HUES6 (cell line): Measurements from ENCODE around the gene DDX21.

ENCODE experiments used
- H3K27ac ChIP-seq: 2 replicates; pipeline ENCODE4 v1.7.0; 2013; ENCODE audit warnings: low read depth, mild to moderate bottlenecking, low read length, inconsistent platforms
- H3K27me3 ChIP-seq: 2 replicates; pipeline ENCODE4 v1.6.1; 2013; ENCODE audit warnings: low read length; ENCODE audit not compliant: control insufficient read depth, insufficient read depth
- H3K36me3 ChIP-seq: 2 replicates; pipeline ENCODE4 v1.6.1; 2013; ENCODE audit warnings: low read length; ENCODE audit not compliant: control insufficient read depth, insufficient read depth
- H3K4me1 ChIP-seq: 2 replicates; pipeline ENCODE4 v1.6.1; 2013; ENCODE audit warnings: low read length; ENCODE audit not compliant: control insufficient read depth, insufficient read depth
- H3K4me3 ChIP-seq: 2 replicates; pipeline ENCODE4 v1.5.1; 2013; ENCODE audit warnings: low read depth, low read length
- H3K9ac ChIP-seq: one replicate; pipeline ENCODE4 v1.6.1; 2013; ENCODE audit warnings: mild to moderate bottlenecking, low read length
- H3K9me3 ChIP-seq: 2 replicates; pipeline ENCODE4 v1.6.1; 2013; ENCODE audit warnings: low read depth, low read length; ENCODE audit not compliant: control insufficient read depth, insufficient read depth

The DDX21 gene

GRCh38 chr10:69014171-69014570 is 58.2 kb downstream of the DDX21 start:
- Histone ChIP-seq H3K4me3 (no peak overlapping the region), H3K9ac (no peak overlapping the region), H3K27ac (no peak overlapping the region), H3K27me3 (no peaks in the 10 kb centered on the region), H3K36me3 (peaks cover 67% of the 10 kb centered on the region), H3K9me3 (no peaks in the 10 kb centered on the region), H3K4me1 (no peaks in the 10 kb centered on the region)

GRCh38 chr10:69018613-69019012 is 62.6 kb downstream of the DDX21 start:
- Histone ChIP-seq H3K27me3 (no peaks in the 10 kb centered on the region), H3K27ac (no peak overlapping the region), H3K4me3 (no peak overlapping the region), H3K36me3 (peaks cover 29% of the 10 kb centered on the region), H3K9me3 (no peaks in the 10 kb centered on the region), H3K9ac (no peak overlapping the region), H3K4me1 (no peaks in the 10 kb centered on the region)

GRCh38 chr10:69022611-69023010 is 66.6 kb downstream of the DDX21 start:
- Histone ChIP-seq H3K27ac (no peak overlapping the region), H3K36me3 (0 out of 2 replicates have a peak, but pooled peaks cover 3% of the 10 kb centered on the region), H3K9ac (no peak overlapping the region), H3K4me3 (no peak overlapping the region), H3K4me1 (no peaks in the 10 kb centered on the region), H3K27me3 (no peaks in the 10 kb centered on the region), H3K9me3 (no peaks in the 10 kb centered on the region)

- Histone ChIP-seq H3K4me3 (no peak overlapping the region), H3K9me3 (peaks cover 12% of the 10 kb centered on the region), H3K36me3 (no peaks in the 10 kb centered on the region), H3K4me1 (no peaks in the 10 kb centered on the region), H3K27me3 (no peaks in the 10 kb centered on the region), H3K9ac (no peak overlapping the region), H3K27ac (no peak overlapping the region)
Observed at GRCh38 chr10:69025370-69025896, 69.5 kb downstream of the DDX21 start.

GRCh38 chr10:69033256-69033655 is 77.3 kb downstream of the DDX21 start:
- H3K9ac ChIP-seq, result no peak overlapping the region
- no peaks in the 10 kb centered on the region for H3K27me3 ChIP-seq
- H3K27ac ChIP-seq, result no peak overlapping the region
- H3K4me3 ChIP-seq, result no peak overlapping the region
- peaks cover 19% of the 10 kb centered on the region for H3K9me3 ChIP-seq
- no peaks in the 10 kb centered on the region for H3K36me3 ChIP-seq
- H3K4me1 ChIP-seq, result no peaks in the 10 kb centered on the region
